Measurements from ENCODE around the gene MPDU1.

The MPDU1 gene

GRCh38 chr17:7560172-7561027 is 23.3 kb upstream of the MPDU1 start:
- no peak for DNase-seq (ENCODE audit: low read depth in 2 of 3, low spot score in 2 of 3)

DNA sequence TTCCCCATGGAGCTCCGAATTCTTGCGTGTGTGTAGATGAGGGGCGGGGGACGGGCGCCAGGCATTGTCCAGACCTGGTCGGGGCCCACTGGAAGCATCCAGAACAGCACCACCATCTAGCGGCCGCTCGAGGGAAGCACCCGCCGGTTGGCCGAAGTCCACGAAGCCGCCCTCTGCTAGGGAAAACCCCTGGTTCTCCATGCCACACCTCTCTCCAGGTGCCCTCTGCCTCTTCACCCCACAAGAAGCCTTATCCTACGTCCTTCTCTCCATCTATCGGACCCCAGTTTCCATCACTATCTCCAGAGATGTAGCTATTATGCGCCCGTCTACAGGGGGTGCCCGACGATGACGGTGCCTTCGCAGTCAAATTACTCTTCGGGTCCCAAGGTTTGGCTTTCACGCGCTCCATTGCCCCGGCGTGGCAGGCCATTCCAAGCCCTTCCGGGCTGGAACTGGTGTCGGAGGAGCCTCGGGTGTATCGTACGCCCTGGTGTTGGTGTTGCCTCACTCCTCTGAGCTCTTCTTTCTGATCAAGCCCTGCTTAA is 22.6 kb upstream of the MPDU1 start:
- DNase-seq (ENCODE audit: low read depth in 2 of 3, low spot score in 2 of 3): peak in 2 of 3 experiments; percentile 69 to 71

- peak; percentile 83 to 85 (median 83) for DNase-seq (ENCODE audit: low read depth in 2 of 3, low spot score in 2 of 3)
Observed at GRCh38 chr17:7561589-7562207, 22.0 kb upstream of the MPDU1 start, which contains the start of gene SENP3. TSS of gene SENP3 (plus strand) at chr17:7561919. CDS start at chr17:7563077, 1,158 bp downstream.

DNA sequence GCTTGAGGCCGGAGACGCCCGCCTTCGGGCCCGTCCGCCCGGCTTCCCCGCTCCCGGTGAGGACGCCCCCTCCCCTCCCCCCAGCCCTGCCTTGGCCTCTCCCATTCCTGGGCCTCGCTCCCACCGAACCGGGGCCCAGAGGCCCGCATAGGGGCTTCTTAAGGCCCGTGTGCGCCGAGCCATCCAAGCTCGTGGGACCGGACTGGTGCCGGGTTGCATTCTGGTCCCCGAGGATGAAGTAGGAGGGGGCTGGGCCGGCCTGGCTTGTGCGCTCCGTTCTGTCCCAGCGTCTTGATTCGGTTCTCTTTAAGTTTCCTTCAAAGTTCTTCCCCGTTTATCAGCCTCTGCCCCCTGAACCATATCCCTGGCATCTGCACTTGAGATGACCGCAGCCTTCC is 21.4 kb upstream of the MPDU1 start:
- DNase-seq (ENCODE audit: low read depth in 2 of 3, low spot score in 2 of 3): no peak

GRCh38 chr17:7563115-7563869 is 20.4 kb upstream of the MPDU1 start:
- DNase-seq (ENCODE audit: low read depth in 2 of 3, low spot score in 2 of 3): no peak

DNA sequence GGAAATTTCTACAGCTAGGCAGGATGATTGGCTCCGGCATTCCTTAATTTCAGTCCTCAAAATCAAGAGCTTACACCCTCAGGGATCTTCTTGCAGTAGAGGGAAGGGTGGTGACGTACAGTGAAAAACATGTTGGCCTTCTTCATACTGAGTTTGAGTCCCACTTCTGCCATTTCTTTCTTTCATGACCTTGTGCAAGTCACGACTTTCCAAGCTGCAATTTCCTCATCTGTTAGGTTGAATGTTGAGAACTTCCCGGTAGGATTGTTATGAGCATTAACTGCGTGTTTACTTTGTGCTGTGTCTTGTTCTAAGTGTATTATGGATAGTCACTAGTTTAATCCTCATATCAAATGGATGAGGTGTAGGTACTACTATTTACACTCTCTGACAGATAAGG is 14.1 kb upstream of the MPDU1 start:
- no peak for DNase-seq (ENCODE audit: low read depth in 2 of 3, low spot score in 2 of 3)

GRCh38 chr17:7570351-7570750 is 13.3 kb upstream of the MPDU1 start:
- no peak for DNase-seq (ENCODE audit: low read depth in 2 of 3, low spot score in 2 of 3)

DNA sequence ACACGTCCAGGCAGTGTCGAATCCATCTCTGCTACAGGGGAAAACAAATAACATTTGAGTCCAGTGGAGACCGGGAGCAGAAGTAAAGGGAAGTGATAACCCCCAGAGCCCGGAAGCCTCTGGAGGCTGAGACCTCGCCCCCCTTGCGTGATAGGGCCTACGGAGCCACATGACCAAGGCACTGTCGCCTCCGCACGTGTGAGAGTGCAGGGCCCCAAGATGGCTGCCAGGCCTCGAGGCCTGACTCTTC is 11.4 kb upstream of the MPDU1 start:
- no peak for DNase-seq (ENCODE audit: low read depth in 2 of 3, low spot score in 2 of 3)

GRCh38 chr17:7572588-7573323 is 10.9 kb upstream of the MPDU1 start:
- peak; percentile 99 to 100 (median 99) for DNase-seq (ENCODE audit: low read depth in 2 of 3, low spot score in 2 of 3)

GRCh38 chr17:7573324-7574080 is 10.2 kb upstream of the MPDU1 start:
- DNase-seq (ENCODE audit: low read depth in 2 of 3, low spot score in 2 of 3): peak; percentile 74 to 79 (median 77)

DNA sequence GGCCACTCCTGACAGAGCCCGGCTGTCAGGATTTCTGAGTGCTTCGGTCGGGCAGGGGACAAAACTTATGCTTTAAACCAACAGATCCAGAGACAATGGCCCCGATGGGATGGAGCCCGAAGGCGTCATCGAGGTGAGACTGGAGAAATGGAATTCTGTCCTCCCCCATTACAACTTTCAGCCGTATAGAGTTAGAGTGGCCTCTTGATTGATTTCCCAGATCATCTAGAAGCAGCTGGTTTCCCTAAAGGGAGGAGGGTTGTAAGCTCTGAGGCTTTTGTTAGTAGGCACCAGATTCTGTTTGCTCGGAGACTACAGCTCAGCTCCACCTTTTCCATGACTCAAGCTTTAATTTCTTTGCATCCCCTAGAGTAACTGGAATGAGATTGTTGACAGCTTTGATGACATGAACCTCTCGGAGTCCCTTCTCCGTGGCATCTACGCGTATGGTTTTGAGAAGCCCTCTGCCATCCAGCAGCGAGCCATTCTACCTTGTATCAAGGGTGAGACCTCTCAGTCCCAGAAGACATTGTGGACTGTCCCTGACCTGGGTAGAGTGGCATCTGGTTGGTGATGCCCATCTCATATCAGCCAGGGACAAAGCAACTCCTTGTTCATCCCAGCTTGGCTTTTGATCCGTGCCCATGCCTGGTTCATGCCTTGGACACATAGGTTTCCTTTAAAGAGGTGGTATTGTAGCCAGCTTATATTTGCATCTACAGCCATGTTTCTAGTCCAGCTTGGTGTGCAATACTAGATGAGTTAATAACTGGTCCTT is 9.3 kb upstream of the MPDU1 start:
- no peak for DNase-seq (ENCODE audit: low read depth in 2 of 3, low spot score in 2 of 3)

DNA sequence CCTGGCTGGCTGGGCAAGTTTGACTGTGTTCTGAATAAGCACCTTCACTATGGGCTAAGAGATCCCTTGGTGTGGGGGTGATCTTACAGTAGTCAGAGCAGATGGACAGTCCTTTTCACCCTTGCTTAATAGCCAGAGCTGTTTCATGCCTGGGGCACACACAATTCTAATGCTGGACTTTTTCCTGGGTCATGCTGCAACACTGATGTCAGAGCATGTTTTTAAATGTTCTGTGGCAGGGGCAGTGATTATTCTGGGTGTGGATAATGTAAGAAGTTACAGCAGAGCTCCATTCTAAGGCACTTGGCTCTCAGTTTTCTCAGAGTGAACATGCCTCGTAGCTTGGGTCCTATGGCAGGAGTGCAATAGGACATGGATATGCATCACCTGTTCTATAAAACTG is 8.2 kb upstream of the MPDU1 start:
- no peak for DNase-seq (ENCODE audit: low read depth in 2 of 3, low spot score in 2 of 3)

- no peak for DNase-seq (ENCODE audit: low read depth in 2 of 3, low spot score in 2 of 3)
Observed at GRCh38 chr17:7575959-7576358, 7.7 kb upstream of the MPDU1 start.

DNA sequence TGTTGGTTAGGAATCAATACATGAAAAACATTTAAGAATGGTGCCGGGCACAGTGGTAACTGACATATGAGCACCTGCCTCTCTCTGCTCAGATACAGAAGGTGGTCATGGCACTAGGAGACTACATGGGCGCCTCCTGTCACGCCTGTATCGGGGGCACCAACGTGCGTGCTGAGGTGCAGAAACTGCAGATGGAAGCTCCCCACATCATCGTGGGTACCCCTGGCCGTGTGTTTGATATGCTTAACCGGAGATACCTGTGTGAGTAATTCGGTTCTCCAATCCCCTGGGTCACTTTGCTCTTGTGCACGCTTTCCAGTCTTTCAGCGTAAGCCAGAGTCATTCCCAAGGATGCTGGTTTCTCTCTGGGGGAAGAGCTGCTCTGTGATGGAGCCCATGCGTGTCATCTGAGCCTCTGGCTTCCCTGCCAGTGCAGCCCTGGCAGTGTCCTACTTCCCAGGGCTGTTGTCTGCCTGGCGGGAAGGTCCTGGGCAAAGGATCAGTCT is 7.2 kb upstream of the MPDU1 start:
- no peak for DNase-seq (ENCODE audit: low read depth in 2 of 3, low spot score in 2 of 3)

DNA sequence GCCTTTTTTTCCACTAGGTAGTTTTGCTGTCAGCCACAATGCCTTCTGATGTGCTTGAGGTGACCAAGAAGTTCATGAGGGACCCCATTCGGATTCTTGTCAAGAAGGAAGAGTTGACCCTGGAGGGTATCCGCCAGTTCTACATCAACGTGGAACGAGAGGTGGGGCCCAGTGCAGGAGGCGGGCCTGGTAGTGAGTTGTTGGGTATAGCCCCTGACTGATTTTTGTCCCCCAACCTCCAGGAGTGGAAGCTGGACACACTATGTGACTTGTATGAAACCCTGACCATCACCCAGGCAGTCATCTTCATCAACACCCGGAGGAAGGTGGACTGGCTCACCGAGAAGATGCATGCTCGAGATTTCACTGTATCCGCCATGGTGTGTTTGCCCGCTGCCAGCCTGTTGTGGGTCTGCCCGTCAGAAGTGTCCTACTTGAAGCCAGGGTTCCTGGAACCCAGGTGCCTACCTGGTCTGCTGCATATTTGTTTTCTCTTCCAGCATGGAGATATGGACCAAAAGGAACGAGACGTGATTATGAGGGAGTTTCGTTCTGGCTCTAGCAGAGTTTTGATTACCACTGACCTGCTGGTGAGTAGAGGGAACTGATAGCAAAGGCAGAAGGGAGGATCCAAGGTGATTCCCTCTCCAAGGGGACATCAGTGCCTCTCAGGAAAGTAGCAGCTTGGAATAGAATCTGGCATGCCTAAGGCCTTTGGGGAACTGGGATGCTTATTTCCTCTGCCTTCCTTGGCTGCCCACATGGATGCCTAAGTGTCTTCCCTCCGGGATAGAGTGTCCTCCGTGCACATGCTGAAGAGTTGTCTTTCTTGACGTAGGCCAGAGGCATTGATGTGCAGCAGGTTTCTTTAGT is 6.1 kb upstream of the MPDU1 start:
- no peak for DNase-seq (ENCODE audit: low read depth in 2 of 3, low spot score in 2 of 3)

GRCh38 chr17:7579001-7579833 is 4.4 kb upstream of the MPDU1 start, which contains the start of gene CD68:
TSS of gene CD68 (plus strand) at chr17:7579638. CDS start at chr17:7579678, 40 bp downstream.
- peak in 2 of 3 experiments; percentile 61 to 69 for DNase-seq (ENCODE audit: low read depth in 2 of 3, low spot score in 2 of 3)

DNA sequence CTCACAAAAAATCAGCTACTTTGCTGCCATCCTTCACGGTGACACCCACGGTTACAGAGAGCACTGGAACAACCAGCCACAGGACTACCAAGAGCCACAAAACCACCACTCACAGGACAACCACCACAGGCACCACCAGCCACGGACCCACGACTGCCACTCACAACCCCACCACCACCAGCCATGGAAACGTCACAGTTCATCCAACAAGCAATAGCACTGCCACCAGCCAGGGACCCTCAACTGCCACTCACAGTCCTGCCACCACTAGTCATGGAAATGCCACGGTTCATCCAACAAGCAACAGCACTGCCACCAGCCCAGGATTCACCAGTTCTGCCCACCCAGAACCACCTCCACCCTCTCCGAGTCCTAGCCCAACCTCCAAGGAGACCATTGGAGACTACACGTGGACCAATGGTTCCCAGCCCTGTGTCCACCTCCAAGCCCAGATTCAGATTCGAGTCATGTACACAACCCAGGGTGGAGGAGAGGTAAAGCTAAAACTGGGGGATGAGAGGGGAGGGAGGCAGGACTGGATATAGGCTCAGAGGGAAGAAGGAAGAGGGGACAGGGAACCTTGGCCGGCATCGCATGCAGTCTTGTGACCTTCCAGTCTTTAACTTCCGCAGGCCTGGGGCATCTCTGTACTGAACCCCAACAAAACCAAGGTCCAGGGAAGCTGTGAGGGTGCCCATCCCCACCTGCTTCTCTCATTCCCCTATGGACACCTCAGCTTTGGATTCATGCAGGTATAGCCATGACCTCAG is 3.6 kb upstream of the MPDU1 start:
- DNase-seq (ENCODE audit: low read depth in 2 of 3, low spot score in 2 of 3): no peak

All from activated CD8-positive, alpha-beta memory T cell treated with anti-CD3 and anti-CD28 coated beads for 48 hours (primary cell).